HG02840 (cell line): Measurements from ENCODE around the gene COPZ1.

Source experiments
- ATAC-seq: cut with Tn5 transposase; IDR thresholded peaks from one replicate; pipeline ENCODE4 v1.9.1; 2021; ENCODE audit warnings: mild to moderate bottlenecking, moderate library complexity, moderate number of reproducible peaks; ENCODE audit not compliant: unreplicated experiment, low FRiP score

COPZ1 gene

GRCh38 chr12:54374562-54375258 is 49.8 kb downstream of the COPZ1 start:
- ATAC-seq = no peak

- ATAC-seq = no peak
Measured at GRCh38 chr12:54375259-54375579, 50.3 kb downstream of the COPZ1 start.

- ATAC-seq = no peak
Measured at GRCh38 chr12:54376596-54376995, 51.7 kb downstream of the COPZ1 start.

GRCh38 chr12:54377007-54377406 is 52.1 kb downstream of the COPZ1 start:
- no peak for ATAC-seq

- ATAC-seq = no peak
Measured at GRCh38 chr12:54377797-54378515, 53.0 kb downstream of the COPZ1 start.

GRCh38 chr12:54378796-54379397 is 54.0 kb downstream of the COPZ1 start:
- no peak for ATAC-seq

GRCh38 chr12:54379398-54380201 is 54.7 kb downstream of the COPZ1 start:
- no peak for ATAC-seq

GRCh38 chr12:54381136-54381535 is 56.2 kb downstream of the COPZ1 start:
- ATAC-seq = no peak

- no peak for ATAC-seq
Measured at GRCh38 chr12:54383041-54383609, 58.2 kb downstream of the COPZ1 start.

GRCh38 chr12:54384591-54385041 is 59.7 kb downstream of the COPZ1 start, which contains the start of gene ZNF385A:
TSS of gene ZNF385A (minus strand) at chr12:54384733. CDS start at chr12:54384514, 219 bp downstream.
- ATAC-seq = no peak

- ATAC-seq = peak; percentile 56
Measured at GRCh38 chr12:54385251-54385914, 60.5 kb downstream of the COPZ1 start.

- no peak for ATAC-seq
Measured at GRCh38 chr12:54386403-54387113, 61.6 kb downstream of the COPZ1 start.

GRCh38 chr12:54387114-54387467 is 62.2 kb downstream of the COPZ1 start:
- ATAC-seq = no peak

- ATAC-seq = no peak
Measured at GRCh38 chr12:54388237-54389133, 63.6 kb downstream of the COPZ1 start.

GRCh38 chr12:54389134-54389508 is 64.2 kb downstream of the COPZ1 start:
- ATAC-seq = no peak

- no peak for ATAC-seq
Measured at GRCh38 chr12:54389607-54390175, 64.8 kb downstream of the COPZ1 start.

- no peak for ATAC-seq
Measured at GRCh38 chr12:54390176-54390667, 65.3 kb downstream of the COPZ1 start.
